K562 (cell line): ENCODE results near the gene TTC39C. TPM values are rescaled to one million over a fixed set of nuclear protein-coding genes. Genes with fewer than 3 reads are reported as not detected.
A peak's percentile ranks its signal among the peaks of the same experiment; 100 is the strongest.

Experiments
- ATAC-seq: fragments of 200-7000 bp; cut with Tn5 transposase; 3 replicates; pipeline ENCODE4 v1.9.1; 2020; ENCODE audit warnings: moderate library complexity
- BruUV-seq: library from RNA; stranded (reverse); fragments of 400-500 nt; replicated peaks from 2 replicates; lab custom pipeline; 2021; lab: Mats Ljungman, UMichigan
- CTCF ChIA-PET: fragments of 300-600 bp; formaldehyde crosslinking; extraction: SDS; loops from one replicate; lab custom pipeline; 2021; ENCODE audit warnings: low intra/inter-chr PET ratio; lab: Yijun Ruan, JAX
- POLR2A ChIA-PET: fragments of 300-600, 350-650 bp; sonication (Branson Sonifier 250); formaldehyde crosslinking; extraction: SDS; loops from one replicate; lab custom pipeline; 2021; ENCODE audit warnings: antibody characterized with exemption, inconsistent platforms; lab: Yijun Ruan, JAX
- DNase-seq, 4 experiments: peaks; one replicate each; pipeline versions ENCODE4 v3.0.0 to v3.0.0-alpha.2; 2011 to 2018; ENCODE audit warnings: low spot score in 3 of 4, mixed read lengths in 3 of 4; ENCODE audit errors: extremely low read depth in 1 of 4
- FAIRE-seq: peaks from 2 replicates; lab custom pipeline; 2011; peaks lifted over from hg19 to GRCh38; lab: Jason Lieb, UNC
- H2AFZ ChIP-seq: 2 replicates; pipeline ENCODE4 v1.6.0; 2011; ENCODE audit warnings: low read depth, low read length, control low read depth, inconsistent platforms
- H3K27ac ChIP-seq: fragments of 200-600 bp; 3 replicates; pipeline ENCODE4 v1.8.0; 2011; ENCODE audit warnings: low read depth, mild to moderate bottlenecking, control low read depth, inconsistent platforms, low read length, moderate library complexity, mixed read lengths; ENCODE audit errors: extremely low read depth
- H3K27me3 ChIP-seq, 2 experiments: fragments of 300-600 bp in 1 of 2; 2 replicates in 1 of 2; 3 replicates in 1 of 2; pipeline versions ENCODE4 v1.6.0 to v1.8.0; 2011; ENCODE audit warnings: inconsistent platforms in 2 of 2, low read length in 2 of 2, mild to moderate bottlenecking in 1 of 2, mixed read lengths in 1 of 2, moderate library complexity in 1 of 2; ENCODE audit not compliant: control insufficient read depth in 2 of 2, insufficient read depth in 2 of 2
- H3K36me3 ChIP-seq: fragments of 300-600 bp; 3 replicates; pipeline ENCODE4 v1.8.0; 2011; ENCODE audit warnings: mild to moderate bottlenecking, low read length, inconsistent platforms; ENCODE audit not compliant: control insufficient read depth, insufficient read depth
- H3K4me1 ChIP-seq, 2 experiments: fragments of 200-600 bp in 1 of 2; replicated peaks in 1 of 2; 2 replicates in 1 of 2; 3 replicates in 1 of 2; pipeline versions ENCODE4 v1.5.1 to v1.8.0; 2011; ENCODE audit warnings: inconsistent platforms in 2 of 2, low read length in 2 of 2, mild to moderate bottlenecking in 1 of 2, mixed read lengths in 1 of 2, moderate library complexity in 1 of 2; ENCODE audit not compliant: control insufficient read depth in 2 of 2, insufficient read depth in 2 of 2
- H3K4me2 ChIP-seq: 2 replicates; pipeline ENCODE4 v1.6.1; 2011; ENCODE audit warnings: low read length, control low read depth, inconsistent platforms, mixed read lengths; ENCODE audit not compliant: insufficient read depth
- H3K4me3 ChIP-seq: fragments of 200-600 bp; sonication (generic), shearing (Covaris generic); 2 replicates; pipeline ENCODE4 v1.5.1; 2016; ENCODE audit warnings: control low read depth, inconsistent platforms
- H3K79me2 ChIP-seq: fragments of 200-600 bp; 3 replicates; pipeline ENCODE4 v1.8.0; 2011; ENCODE audit warnings: low read length, inconsistent platforms; ENCODE audit not compliant: control insufficient read depth, insufficient read depth
- H3K9ac ChIP-seq, 2 experiments: 2 replicates each; pipeline versions ENCODE4 v1.6.0 to v1.6.1; 2011; ENCODE audit warnings: low read depth in 2 of 2, low read length in 2 of 2, control low read depth in 1 of 2, inconsistent platforms in 1 of 2, mild to moderate bottlenecking in 1 of 2, mixed read lengths in 1 of 2; ENCODE audit not compliant: insufficient read depth in 1 of 2
- H3K9me1 ChIP-seq: one replicate; pipeline ENCODE4 v1.6.0; 2011; ENCODE audit warnings: inconsistent platforms, mild to moderate bottlenecking, low read length, moderate library complexity; ENCODE audit not compliant: control insufficient read depth, insufficient read depth
- H3K9me3 ChIP-seq: replicated peaks from 2 replicates; pipeline ENCODE4 v1.5.1; 2011; ENCODE audit warnings: low read depth, low read length, inconsistent platforms; ENCODE audit not compliant: control insufficient read depth, insufficient read depth
- H4K20me1 ChIP-seq: replicated peaks from 2 replicates; pipeline ENCODE4 v1.6.1; 2011; ENCODE audit warnings: low read length, inconsistent platforms, mixed read lengths; ENCODE audit not compliant: control insufficient read depth, insufficient read depth
- CBFA2T3 ChIP-seq: fragments of 450-650 bp; IDR thresholded peaks from 2 replicates; pipeline ENCODE4 v1.6.1; 2017
- DIDO1 ChIP-seq: fragments of 450-650 bp; IDR thresholded peaks from 2 replicates; pipeline ENCODE4 v1.6.1; 2016; ENCODE audit warnings: low read depth, missing biosample characterization, missing genetic modification characterization
- FOXJ2 ChIP-seq: fragments of 200-800 bp; sonication (Bioruptor generic); IDR thresholded peaks from 2 replicates; pipeline ENCODE4 v1.6.1; 2016; ENCODE audit warnings: missing genetic modification characterization, missing compliant biosample characterization
- GTF2A2 ChIP-seq: IDR thresholded peaks from 2 replicates; pipeline ENCODE4 v1.6.1; 2016; ENCODE audit warnings: mild to moderate bottlenecking, missing genetic modification characterization, missing compliant biosample characterization
- KHSRP ChIP-seq: fragments of 450-650 bp; IDR thresholded peaks from 2 replicates; pipeline ENCODE4 v1.6.1; 2017
- RAD21 ChIP-seq, 2 experiments: fragments of 250-450 bp in 1 of 2; fragments of 450-650 bp in 1 of 2; sonication (Bioruptor Pico) in 1 of 2; formaldehyde crosslinking in 1 of 2; IDR thresholded peaks in 1 of 2; conservative IDR thresholded peaks in 1 of 2; 2 replicates each; pipeline versions ENCODE4 v1.4.0 to v1.8.0; 2020 to 2022; ENCODE audit warnings: mild to moderate bottlenecking in 2 of 2, moderate library complexity in 1 of 2
- ZFPM2 ChIP-seq: fragments of 250-450 bp; sonication (Bioruptor Pico); IDR thresholded peaks from 2 replicates; pipeline ENCODE4 v1.5.1; 2022; ENCODE audit warnings: mild to moderate bottlenecking
- WGBS: fragments of 100-300 bp; shearing (Covaris generic); methylation state at CpG from one replicate; pipeline ENCODE4 v1.1.6; 2016; ENCODE audit warnings: low coverage, mixed read lengths; ENCODE audit not compliant: insufficient coverage; ENCODE audit errors: missing lambda C conversion rate; 5-methylcytosine and 5-hydroxymethylcytosine counted together
- in situ Hi-C: fragments of 300-500 bp; cut with MboI; formaldehyde crosslinking; loops from 4 replicates; pipeline ENCODE4 v1.15.0; 2018; ENCODE audit warnings: inconsistent platforms, mixed read lengths
- intact Hi-C: fragments of 100-400 bp; cut with micrococcal nuclease; formaldehyde crosslinking; loops from 2 replicates; pipeline ENCODE4 v1.14.2; 2022
- polyA plus RNA-seq, 8 experiments: library from polyadenylated mRNA; depleted of rRNA in 4 of 8; stranded (reverse) in 5 of 8; unstranded in 3 of 8; fragments of >200 nt; fragmentation: Nextera tagmentation in 2 of 8; fragmentation: Illumina TruSeq in 1 of 8; extraction: Ambion mirVana in 2 of 8; extraction: Trizol in 1 of 8; gene quantifications; 2 replicates each; pipeline versions ENCODE4 v1.2.1 to v1.2.3, GENCODE V29; 2011 to 2014; ENCODE audit warnings: inconsistent platforms in 1 of 8, missing spikeins in 1 of 8
- total RNA-seq, 7 experiments: library from RNA; depleted of rRNA in 6 of 7; stranded (reverse); fragments of >200 nt in 6 of 7; fragmentation: Illumina TruSeq in 2 of 7; extraction: Trizol in 2 of 7; gene quantifications; 2 replicates each; pipeline versions ENCODE4 v1.2.1 to v1.2.3, GENCODE V29; 2011 to 2021; ENCODE audit warnings: low replicate concordance in 1 of 7
- TF ChIP-seq, protein P1 (sequence below): sonication (generic); formaldehyde crosslinking; IDR thresholded peaks from 2 replicates; pipeline ENCODE4 v1.8.1; 2023; ENCODE audit warnings: mild to moderate bottlenecking, missing genetic modification reagents
- TF ChIP-seq, protein P2 (sequence below): IDR thresholded peaks from 2 replicates; pipeline ENCODE4 v1.6.1; 2011; ENCODE audit warnings: borderline replicate concordance, low read depth, mild to moderate bottlenecking, moderate library complexity, low read length; ENCODE audit not compliant: insufficient read depth, poor library complexity, severe bottlenecking

Gene TTC39C
- total and polyA plus RNA-seq, 9 of the 15 experiments (the other 6 are each of a cell fraction or from before 2014, with no cell fraction given): 0.01 to 0.58 (median 0.18) TPM; not detected in 5

DNA sequence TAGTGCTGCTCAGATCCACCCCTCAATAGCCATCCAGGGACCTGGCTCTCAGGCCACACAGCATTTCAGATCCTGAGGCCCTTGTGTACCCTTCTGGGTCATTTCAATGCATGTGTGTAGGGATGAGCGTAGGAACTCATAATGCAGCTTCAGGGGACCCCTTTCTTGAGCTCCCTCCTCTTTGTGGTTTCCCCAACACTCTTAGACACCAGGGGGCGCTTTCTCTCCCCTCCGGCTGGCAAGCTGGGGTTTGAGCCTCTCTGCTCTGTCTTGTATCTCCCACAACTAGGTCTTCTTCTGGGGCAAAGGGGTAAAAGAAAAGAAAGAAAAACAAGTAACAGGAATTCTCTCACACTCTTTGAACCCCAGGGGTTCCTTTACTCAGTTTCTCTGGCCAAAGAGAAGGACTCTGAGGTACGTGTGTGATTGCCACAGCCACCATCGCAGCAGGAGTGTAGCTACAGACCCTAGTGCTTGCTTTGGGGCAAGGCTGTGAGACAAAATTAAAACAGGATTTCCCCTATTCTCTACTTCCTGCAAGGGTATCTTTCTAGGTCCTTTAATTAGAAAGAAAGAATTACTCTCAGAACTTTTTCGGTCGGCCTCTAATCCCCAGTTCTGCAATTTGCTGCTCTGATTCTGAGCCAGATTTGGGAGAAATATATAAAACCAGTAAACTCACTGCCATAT lies 162.3 kb downstream of the TTC39C start:
- in situ Hi-C loops (loop anchor here (10.0 kb wide), 1 partner anchor 308 kb away; no protein-coding TSS in a partner anchor), intact Hi-C loops (loop anchor here (1.0 kb wide), 1 partner anchor 312 kb away; no protein-coding TSS in a partner anchor)
- peak; percentile 26 for FAIRE-seq
- no peaks in the 10 kb centered on the region for H3K36me3 ChIP-seq
- no peak overlapping the region for H3K9ac ChIP-seq
- H3K9me1 ChIP-seq: no peaks in the 10 kb centered on the region
- H3K4me2 ChIP-seq: no peak overlapping the region
- no peaks in the 10 kb centered on the region for H3K9me3 ChIP-seq
- peak; percentile 93 for ATAC-seq
- POLR2A ChIA-PET: interaction anchor here (0.7 to 1.6 kb wide), 4 partner anchors 12 to 1297 kb away, joined by 3 to 5 read pairs (median 3); no protein-coding TSS in a partner anchor
- H4K20me1 ChIP-seq: no peaks in the 10 kb centered on the region
- no peaks in the 10 kb centered on the region for H3K79me2 ChIP-seq
- WGBS: under 1% methylated on average over 7 of the region's 7 CpGs
- H3K27me3 ChIP-seq: peaks cover 3 to 13% of the 10 kb centered on the region in 2 experiments; a peak in 3 of 5 replicates
- CTCF ChIA-PET: interaction anchor here (0.7 to 0.8 kb wide), 2 partner anchors 258 to 311 kb away, joined by 3 to 4 read pairs; no protein-coding TSS in a partner anchor
- H2AFZ ChIP-seq: peak overlapping the region; percentile 41; the same call in 1 of the 2 replicates
- BruUV-seq: no TSS peak
- no peaks in the 10 kb centered on the region for H3K4me1 ChIP-seq
- DNase-seq: peak; percentile 42 to 64 (median 54)
- H3K4me3 ChIP-seq: no peak overlapping the region
- H3K27ac ChIP-seq: no peak overlapping the region
- peak in 1 of 2 experiments; percentile 46; a peak in 2 of 4 replicates for TF ChIP-seq RAD21 (CRISPR knock-in tag; conservative IDR thresholded peaks at IDR 0.05 in 1 of 2, IDR thresholded peaks at IDR 0.05 in 1 of 2)
- TF ChIP-seq CBFA2T3: no peak
- TF ChIP-seq, protein P1, sequence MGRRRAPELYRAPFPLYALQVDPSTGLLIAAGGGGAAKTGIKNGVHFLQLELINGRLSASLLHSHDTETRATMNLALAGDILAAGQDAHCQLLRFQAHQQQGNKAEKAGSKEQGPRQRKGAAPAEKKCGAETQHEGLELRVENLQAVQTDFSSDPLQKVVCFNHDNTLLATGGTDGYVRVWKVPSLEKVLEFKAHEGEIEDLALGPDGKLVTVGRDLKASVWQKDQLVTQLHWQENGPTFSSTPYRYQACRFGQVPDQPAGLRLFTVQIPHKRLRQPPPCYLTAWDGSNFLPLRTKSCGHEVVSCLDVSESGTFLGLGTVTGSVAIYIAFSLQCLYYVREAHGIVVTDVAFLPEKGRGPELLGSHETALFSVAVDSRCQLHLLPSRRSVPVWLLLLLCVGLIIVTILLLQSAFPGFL (CRISPR knock-in tag): no peak
- no peak for TF ChIP-seq KHSRP
- TF ChIP-seq DIDO1: no peak
- TF ChIP-seq GTF2A2 (tag): no peak
- no peak for TF ChIP-seq ZFPM2
- TF ChIP-seq, protein P2, sequence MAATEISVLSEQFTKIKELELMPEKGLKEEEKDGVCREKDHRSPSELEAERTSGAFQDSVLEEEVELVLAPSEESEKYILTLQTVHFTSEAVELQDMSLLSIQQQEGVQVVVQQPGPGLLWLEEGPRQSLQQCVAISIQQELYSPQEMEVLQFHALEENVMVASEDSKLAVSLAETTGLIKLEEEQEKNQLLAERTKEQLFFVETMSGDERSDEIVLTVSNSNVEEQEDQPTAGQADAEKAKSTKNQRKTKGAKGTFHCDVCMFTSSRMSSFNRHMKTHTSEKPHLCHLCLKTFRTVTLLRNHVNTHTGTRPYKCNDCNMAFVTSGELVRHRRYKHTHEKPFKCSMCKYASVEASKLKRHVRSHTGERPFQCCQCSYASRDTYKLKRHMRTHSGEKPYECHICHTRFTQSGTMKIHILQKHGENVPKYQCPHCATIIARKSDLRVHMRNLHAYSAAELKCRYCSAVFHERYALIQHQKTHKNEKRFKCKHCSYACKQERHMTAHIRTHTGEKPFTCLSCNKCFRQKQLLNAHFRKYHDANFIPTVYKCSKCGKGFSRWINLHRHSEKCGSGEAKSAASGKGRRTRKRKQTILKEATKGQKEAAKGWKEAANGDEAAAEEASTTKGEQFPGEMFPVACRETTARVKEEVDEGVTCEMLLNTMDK: peak; percentile 33
- no peak for TF ChIP-seq FOXJ2 (tag)
